Panc1 (cell line): Measurements from ENCODE around the gene MACROD2. TPM values are rescaled to one million over a fixed set of nuclear protein-coding genes. Genes with fewer than 3 reads are reported as not detected.

Source experiments
- ATAC-seq: fragments of 200-7000 bp; cut with Tn5 transposase; 2 replicates; pipeline ENCODE4 v1.9.1; 2020; ENCODE audit warnings: mild to moderate bottlenecking, moderate library complexity
- BruUV-seq: library from RNA; stranded (reverse); fragments of 400-500 nt; replicated peaks from 2 replicates; lab custom pipeline; 2021; lab: Mats Ljungman, UMichigan
- CTCF ChIA-PET: fragments of 300-600 bp; sonication (Branson Sonifier 250); formaldehyde crosslinking; loops from one replicate; lab custom pipeline; 2022; ENCODE audit warnings: antibody characterized with exemption; lab: Charles Lee
- POLR2A ChIA-PET: fragments of 300-600 bp; sonication (Branson Sonifier 250); formaldehyde crosslinking; loops from one replicate; lab custom pipeline; 2022; ENCODE audit warnings: antibody characterized with exemption; lab: Charles Lee
- DNase-seq: peaks from one replicate; pipeline ENCODE4 v3.0.0-alpha.2; 2010; ENCODE audit warnings: low read depth, low spot score
- H3K27ac ChIP-seq: 2 replicates; pipeline ENCODE4 v1.5.1; 2011; ENCODE audit warnings: mild to moderate bottlenecking, low read length, inconsistent platforms
- H3K27me3 ChIP-seq: fragments of 200-500 bp; sonication (Bioruptor generic); 2 replicates; pipeline ENCODE4 v1.6.0; 2014; ENCODE audit warnings: low read length, inconsistent platforms; ENCODE audit not compliant: control insufficient read depth, insufficient read depth
- H3K36me3 ChIP-seq: fragments of 200-500 bp; sonication (Bioruptor generic); 2 replicates; pipeline ENCODE4 v1.5.1; 2014; ENCODE audit warnings: inconsistent platforms, mild to moderate bottlenecking, low read length, moderate library complexity; ENCODE audit not compliant: control insufficient read depth, insufficient read depth
- H3K4me1 ChIP-seq: 2 replicates; pipeline ENCODE4 v1.5.1; 2011; ENCODE audit warnings: inconsistent platforms, mild to moderate bottlenecking, low read length, moderate library complexity; ENCODE audit not compliant: control insufficient read depth, insufficient read depth
- H3K4me3 ChIP-seq, 2 experiments: 2 replicates each; pipeline ENCODE4 v1.5.1; 2011 to 2012; ENCODE audit warnings: low read depth in 2 of 2, low read length in 2 of 2, mild to moderate bottlenecking in 2 of 2, inconsistent platforms in 1 of 2, moderate library complexity in 1 of 2
- H3K9me3 ChIP-seq: fragments of 200-500 bp; sonication (Bioruptor generic); 2 replicates; pipeline ENCODE4 v1.5.1; 2014; ENCODE audit warnings: low read depth, mild to moderate bottlenecking, inconsistent platforms, low read length, moderate library complexity; ENCODE audit not compliant: control insufficient read depth, insufficient read depth
- CTCF ChIP-seq: fragments of 450-650 bp; IDR thresholded peaks from 2 replicates; pipeline ENCODE4 v1.5.1; 2017; ENCODE audit warnings: mild to moderate bottlenecking
- POLR2AphosphoS5 ChIP-seq: IDR thresholded peaks from 2 replicates; pipeline ENCODE4 v1.6.1; 2012; ENCODE audit warnings: mild to moderate bottlenecking, low read depth, low read length, moderate library complexity
- REST ChIP-seq, 2 experiments: IDR thresholded peaks; 2 replicates each; pipeline ENCODE4 v1.6.1; 2011 to 2012; ENCODE audit warnings: low read depth in 2 of 2, control low read depth in 1 of 2, low read length in 1 of 2, mild to moderate bottlenecking in 1 of 2, moderate library complexity in 1 of 2; ENCODE audit not compliant: insufficient read depth in 1 of 2
- SIN3A ChIP-seq: IDR thresholded peaks from 2 replicates; pipeline ENCODE4 v1.6.1; 2012; ENCODE audit warnings: low read depth, mild to moderate bottlenecking, low read length, moderate library complexity, borderline replicate concordance; ENCODE audit not compliant: insufficient read depth
- TCF7L2 ChIP-seq: IDR thresholded peaks from 2 replicates; pipeline ENCODE4 v1.6.1; 2011; ENCODE audit warnings: mild to moderate bottlenecking, low read depth, low read length, inconsistent platforms
- in situ Hi-C: cut with HindIII; loops from 2 replicates; pipeline ENCODE4 v1.10.0; 2016; ENCODE audit warnings: low sequenced_read_pairs, low pct_unique_long_range_greater_than_20kb
- intact Hi-C: fragments of 100-400 bp; cut with micrococcal nuclease; formaldehyde crosslinking; loops from one replicate; pipeline ENCODE4 v1.10.0; 2022; ENCODE audit not compliant: unreplicated experiment
- total RNA-seq: library from RNA; stranded (reverse); gene quantifications from one replicate; pipeline ENCODE4 v1.2.1, GENCODE V29; 2021; ENCODE audit not compliant: unreplicated experiment

The MACROD2 gene
- total RNA-seq, 1 experiment from 2014 or later: 1.2 TPM

- CTCF ChIA-PET: no interaction called here
- H3K36me3 ChIP-seq: no peaks in the 10 kb centered on the region
- no peak overlapping the region for H3K4me3 ChIP-seq
- in situ Hi-C loops (no loop called here), intact Hi-C loops (no loop called here)
- no TSS peak for BruUV-seq
- H3K9me3 ChIP-seq: no peaks in the 10 kb centered on the region
- DNase-seq (no peak), ATAC-seq (no peak)
- no peaks in the 10 kb centered on the region for H3K27me3 ChIP-seq
- TF ChIP-seq REST (IDR thresholded peaks at IDR 0.05; ENCODE audit: insufficient read depth in 1 of 2, low read depth in 2 of 2, low read length in 1 of 2) (no peak), SIN3A (no peak), POLR2AphosphoS5 (no peak), CTCF (no peak)
- no peak overlapping the region for H3K27ac ChIP-seq
- POLR2A ChIA-PET: no interaction called here
- no peaks in the 10 kb centered on the region for H3K4me1 ChIP-seq
These were observed 805.5 kb downstream of the MACROD2 start for GRCh38 chr20:14800707-14801425.

GRCh38 chr20:14801591-14802325 is 806.4 kb downstream of the MACROD2 start:
- H3K4me3 ChIP-seq: no peak overlapping the region
- DNase-seq: no peak
- CTCF ChIA-PET: no interaction called here
- no peaks in the 10 kb centered on the region for H3K36me3 ChIP-seq
- BruUV-seq: no TSS peak
- H3K9me3 ChIP-seq: no peaks in the 10 kb centered on the region
- ATAC-seq: no peak
- H3K27me3 ChIP-seq: no peaks in the 10 kb centered on the region
- POLR2A ChIA-PET: no interaction called here
- no peak for TF ChIP-seq POLR2AphosphoS5
- TF ChIP-seq CTCF: no peak
- no peak for TF ChIP-seq SIN3A
- TF ChIP-seq TCF7L2: no peak
- no peak for TF ChIP-seq REST (IDR thresholded peaks at IDR 0.05; ENCODE audit: insufficient read depth in 1 of 2, low read depth in 2 of 2, low read length in 1 of 2)
- H3K27ac ChIP-seq: no peak overlapping the region
- in situ Hi-C loops (no loop called here), intact Hi-C loops (no loop called here)
- no peaks in the 10 kb centered on the region for H3K4me1 ChIP-seq
